ENCODE data around the gene ADGRE3. TPM values are rescaled to one million over a fixed set of nuclear protein-coding genes. Genes with fewer than 3 reads are reported as not detected.
"Not testable (repeated sequence)": the region's sequence is repeated elsewhere in the genome, so short reads cannot be mapped to it uniquely, and the experiment has no call there.

ADGRE3 gene
- total RNA-seq, 1 donor from 2014 or later: not detected

- no peak for FAIRE-seq
- DNase-seq (ENCODE audit: low spot score in 2 of 2): no peak
These were observed 4.2 kb downstream of the ADGRE3 start for GRCh38 chr19:14670408-14670807.

DNA sequence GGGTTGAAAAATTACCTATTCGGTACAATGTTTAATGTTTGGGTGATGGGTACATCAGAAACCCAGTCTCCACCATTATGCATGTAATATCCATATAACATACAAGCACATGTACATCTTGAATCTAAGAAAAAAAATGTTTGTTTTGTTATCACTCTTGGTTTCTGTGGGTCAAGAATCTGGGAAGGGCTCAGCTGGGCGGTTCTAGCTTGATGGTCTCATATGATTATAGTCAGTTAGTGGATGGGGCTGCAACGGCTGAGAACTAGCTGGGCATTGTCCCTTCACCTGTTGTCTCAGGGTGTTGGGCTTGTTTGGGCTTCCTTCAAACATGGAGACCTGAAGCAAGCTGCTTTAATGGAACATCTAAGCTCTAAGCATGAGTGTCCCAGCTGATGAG, 4.7 kb downstream of the ADGRE3 start:
- no peak for FAIRE-seq

GRCh38 chr19:14661372-14661924, 13.2 kb downstream of the ADGRE3 start:
- FAIRE-seq (no peak), DNase-seq (ENCODE audit: low spot score in 2 of 2) (no peak)

More for the DNA sequence above, 4.7 kb downstream of the ADGRE3 start:
- DNase-seq (ENCODE audit: low spot score in 2 of 2): no peak

- FAIRE-seq (no peak), DNase-seq (ENCODE audit: low spot score in 2 of 2) (no peak)
These were observed 14.7 kb downstream of the ADGRE3 start for GRCh38 chr19:14659874-14660489.

- DNase-seq (ENCODE audit: low spot score in 2 of 2) (no peak), FAIRE-seq (no peak)
These were observed 18.9 kb downstream of the ADGRE3 start for GRCh38 chr19:14655726-14656125.

GRCh38 chr19:14654786-14655560, 19.7 kb downstream of the ADGRE3 start:
- no peak for FAIRE-seq
- DNase-seq (ENCODE audit: low spot score in 2 of 2): no peak

GRCh38 chr19:14650161-14650560, 24.5 kb downstream of the ADGRE3 start:
- no peak for DNase-seq (ENCODE audit: low spot score in 2 of 2)
- no peak for FAIRE-seq

- DNase-seq (ENCODE audit: low spot score in 2 of 2) (no peak), FAIRE-seq (no peak)
These were observed 25.6 kb downstream of the ADGRE3 start for GRCh38 chr19:14649020-14649419.

GRCh38 chr19:14648506-14648905, 26.1 kb downstream of the ADGRE3 start:
- FAIRE-seq: no peak

GRCh38 chr19:14639536-14640277, 34.9 kb downstream of the ADGRE3 start:
- DNase-seq (ENCODE audit: low spot score in 2 of 2): no peak
- FAIRE-seq: no peak

More at GRCh38 chr19:14648506-14648905, 26.1 kb downstream of the ADGRE3 start:
- no peak for DNase-seq (ENCODE audit: low spot score in 2 of 2)

DNA sequence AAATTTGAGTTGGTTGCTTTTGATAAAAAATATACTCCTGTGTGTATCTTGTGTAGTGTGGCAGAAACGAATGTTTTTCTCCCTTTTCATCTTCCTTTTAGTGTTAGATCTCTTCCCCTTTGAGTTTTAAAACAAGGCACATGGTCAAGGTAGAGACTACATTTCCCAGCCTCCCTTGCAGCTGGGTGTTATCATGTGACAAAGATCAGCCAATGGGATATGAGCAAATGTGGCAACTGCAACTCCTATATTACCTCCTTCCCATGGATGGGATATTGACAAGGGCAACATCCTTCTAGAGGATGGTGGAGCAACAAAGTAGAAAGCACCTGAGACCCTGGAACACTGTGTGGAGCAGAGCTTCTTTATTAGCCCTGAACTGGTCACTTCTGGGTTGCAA, 42.4 kb downstream of the ADGRE3 start:
- DNase-seq (ENCODE audit: low spot score in 2 of 2): no peak
- no peak for FAIRE-seq

DNA sequence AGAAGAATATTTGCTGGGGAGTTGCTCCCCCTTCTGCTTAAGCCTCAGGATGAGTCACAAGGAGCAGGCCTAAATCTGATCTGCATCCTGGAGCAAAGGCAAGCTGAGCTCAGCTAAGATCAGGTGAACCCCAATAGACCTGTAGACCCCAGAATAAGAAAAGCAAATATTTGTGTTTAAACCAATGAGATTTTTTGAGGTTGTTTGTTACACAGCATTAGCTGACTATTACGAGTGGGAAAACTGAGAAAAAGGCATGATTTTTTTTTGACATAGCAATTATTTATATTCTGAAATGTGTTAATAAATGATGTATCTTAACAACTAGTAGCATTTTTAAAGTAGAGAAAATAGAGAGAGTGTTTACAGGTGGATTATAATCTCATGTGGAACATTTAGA, 45.1 kb downstream of the ADGRE3 start:
- FAIRE-seq: no peak

DNA sequence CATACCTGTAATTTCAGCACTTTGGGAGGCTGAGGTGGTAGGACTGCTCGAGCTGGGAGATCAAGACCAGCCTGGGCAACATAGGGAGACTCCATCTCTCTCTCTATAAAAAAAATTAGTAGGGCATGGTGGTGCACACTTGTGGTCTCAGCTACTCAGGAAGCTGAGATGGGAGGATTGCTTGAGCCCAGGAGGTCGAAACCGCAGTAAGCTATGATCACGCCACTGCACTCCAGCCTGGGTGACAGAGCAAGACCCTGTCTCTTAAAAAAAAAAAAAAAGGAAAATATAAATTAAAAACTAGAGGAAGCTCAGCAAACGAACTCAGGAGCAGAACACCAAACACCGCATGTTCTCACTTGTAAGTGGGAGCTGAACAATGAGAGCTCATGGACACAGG, 50.2 kb downstream of the ADGRE3 start:
- DNase-seq (ENCODE audit: low spot score in 2 of 2); FAIRE-seq: not testable (repeated sequence)

More for the DNA sequence above, 45.1 kb downstream of the ADGRE3 start:
- no peak for DNase-seq (ENCODE audit: low spot score in 2 of 2)

DNA sequence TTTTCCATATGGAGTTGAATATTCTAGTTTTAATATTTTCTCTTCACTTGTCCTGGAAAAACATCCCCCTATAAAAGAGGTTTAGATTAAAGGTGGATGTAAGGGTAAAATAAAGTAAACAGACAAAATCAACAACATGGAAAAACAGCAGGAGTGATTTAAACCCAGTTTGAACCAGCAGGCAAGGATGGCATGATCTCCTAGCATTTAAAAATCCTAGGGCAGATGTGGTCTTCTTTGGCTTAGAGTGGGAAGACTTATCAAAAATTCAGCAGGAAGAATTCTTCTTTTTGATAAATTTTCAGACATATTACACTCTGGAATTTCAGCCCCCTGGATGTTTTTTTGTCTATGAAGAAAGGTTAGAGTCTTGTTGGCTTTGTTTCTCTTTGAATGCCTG, 55.2 kb downstream of the ADGRE3 start:
- no peak for DNase-seq (ENCODE audit: low spot score in 2 of 2)
- FAIRE-seq: no peak

- no peak for FAIRE-seq
These were observed 58.2 kb downstream of the ADGRE3 start for GRCh38 chr19:14616407-14616806.

DNA sequence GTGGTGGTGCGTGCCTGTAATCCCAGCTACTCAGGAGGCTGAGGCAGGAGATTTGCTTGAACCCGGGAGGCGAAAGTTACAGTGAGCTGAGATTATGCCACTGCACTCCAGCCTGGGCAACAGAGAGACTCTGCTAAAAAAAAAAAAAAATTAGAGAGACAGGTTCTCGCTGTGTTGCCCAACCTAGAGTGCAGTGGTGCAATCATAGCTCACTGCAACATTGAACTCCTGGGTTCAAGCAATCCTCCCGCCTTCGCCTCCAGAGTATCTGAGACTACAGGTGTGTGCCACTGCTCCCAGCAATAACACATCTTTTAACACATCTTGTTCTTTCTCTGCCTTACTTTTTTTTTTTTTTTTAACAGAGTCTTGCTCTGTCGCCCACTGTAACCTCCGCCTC, 59.0 kb downstream of the ADGRE3 start:
- FAIRE-seq (no peak), DNase-seq (ENCODE audit: low spot score in 2 of 2) (no peak)

More at GRCh38 chr19:14616407-14616806, 58.2 kb downstream of the ADGRE3 start:
- DNase-seq (ENCODE audit: low spot score in 2 of 2): no peak

GRCh38 chr19:14614099-14614412, 60.6 kb downstream of the ADGRE3 start:
- DNase-seq (ENCODE audit: low spot score in 2 of 2) (no peak), FAIRE-seq (no peak)

GRCh38 chr19:14613399-14614098, 61.1 kb downstream of the ADGRE3 start:
- DNase-seq (ENCODE audit: low spot score in 2 of 2); FAIRE-seq: not testable (repeated sequence)

DNA sequence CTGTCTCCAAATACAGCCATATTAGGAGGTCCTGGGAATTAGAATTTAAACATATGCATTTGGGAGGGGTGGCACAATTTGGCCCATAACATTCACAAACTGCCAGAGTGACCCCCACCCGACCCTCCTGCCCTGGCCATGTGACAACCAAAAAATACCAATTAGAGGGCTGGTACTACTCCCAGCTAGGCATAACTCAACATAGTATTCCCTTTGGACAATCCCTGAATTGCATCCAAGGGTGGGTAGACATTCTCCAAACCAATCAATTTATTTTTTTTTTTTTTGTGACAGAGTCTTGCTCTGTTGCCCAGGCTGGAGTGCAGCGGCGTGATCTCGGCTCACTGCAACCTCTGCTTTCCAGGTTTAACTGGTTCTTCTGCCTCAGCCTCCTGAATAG, 62.0 kb downstream of the ADGRE3 start:
- DNase-seq (ENCODE audit: low spot score in 2 of 2) (no peak), FAIRE-seq (no peak)

- not testable (repeated sequence) for FAIRE-seq; DNase-seq (ENCODE audit: low spot score in 2 of 2)
These were observed 62.4 kb downstream of the ADGRE3 start for GRCh38 chr19:14612242-14612641.
